ENCODE measurements around the gene EML4. TPM values are rescaled to one million over a fixed set of nuclear protein-coding genes. Genes with fewer than 3 reads are reported as not detected.

Gene EML4
- polyA plus RNA-seq, 1 of the 3 experiments (the other 2 are of a cell fraction): 35.0 TPM

- no peak for DNase-seq
- TF ChIP-seq MEF2A (IDR thresholded peaks at IDR 0.05; ENCODE audit: borderline replicate concordance, low read depth): no peak
- TF ChIP-seq, protein P1, sequence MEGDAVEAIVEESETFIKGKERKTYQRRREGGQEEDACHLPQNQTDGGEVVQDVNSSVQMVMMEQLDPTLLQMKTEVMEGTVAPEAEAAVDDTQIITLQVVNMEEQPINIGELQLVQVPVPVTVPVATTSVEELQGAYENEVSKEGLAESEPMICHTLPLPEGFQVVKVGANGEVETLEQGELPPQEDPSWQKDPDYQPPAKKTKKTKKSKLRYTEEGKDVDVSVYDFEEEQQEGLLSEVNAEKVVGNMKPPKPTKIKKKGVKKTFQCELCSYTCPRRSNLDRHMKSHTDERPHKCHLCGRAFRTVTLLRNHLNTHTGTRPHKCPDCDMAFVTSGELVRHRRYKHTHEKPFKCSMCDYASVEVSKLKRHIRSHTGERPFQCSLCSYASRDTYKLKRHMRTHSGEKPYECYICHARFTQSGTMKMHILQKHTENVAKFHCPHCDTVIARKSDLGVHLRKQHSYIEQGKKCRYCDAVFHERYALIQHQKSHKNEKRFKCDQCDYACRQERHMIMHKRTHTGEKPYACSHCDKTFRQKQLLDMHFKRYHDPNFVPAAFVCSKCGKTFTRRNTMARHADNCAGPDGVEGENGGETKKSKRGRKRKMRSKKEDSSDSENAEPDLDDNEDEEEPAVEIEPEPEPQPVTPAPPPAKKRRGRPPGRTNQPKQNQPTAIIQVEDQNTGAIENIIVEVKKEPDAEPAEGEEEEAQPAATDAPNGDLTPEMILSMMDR (IDR thresholded peaks at IDR 0.05): no peak
- TF ChIP-seq REST (IDR thresholded peaks at IDR 0.05; ENCODE audit: low read depth, low read length): no peak
- TF ChIP-seq RFX5 (IDR thresholded peaks at IDR 0.05; ENCODE audit: low read length): no peak
- no peak for TF ChIP-seq EP300 (IDR thresholded peaks at IDR 0.05; ENCODE audit: borderline replicate concordance in 1 of 2, low read depth in 1 of 2, low read length in 1 of 2)
- no peak for TF ChIP-seq NFIC (IDR thresholded peaks at IDR 0.05; ENCODE audit: borderline replicate concordance)
- no peak for TF ChIP-seq ELF1 (IDR thresholded peaks at IDR 0.05)
- TF ChIP-seq USF1 (IDR thresholded peaks at IDR 0.05; ENCODE audit: borderline replicate concordance, low read depth): no peak
- no peak for TF ChIP-seq TAF1 (IDR thresholded peaks at IDR 0.05; ENCODE audit: borderline replicate concordance, low read depth, low read length)
- no peak for TF ChIP-seq EZH2phosphoT487 (IDR thresholded peaks at IDR 0.05; ENCODE audit: borderline replicate concordance, low read depth)
- TF ChIP-seq JUND (IDR thresholded peaks at IDR 0.05): no peak
- no peak for TF ChIP-seq RCOR1 (IDR thresholded peaks at IDR 0.05; ENCODE audit: low read length)
- TF ChIP-seq, protein P2, sequence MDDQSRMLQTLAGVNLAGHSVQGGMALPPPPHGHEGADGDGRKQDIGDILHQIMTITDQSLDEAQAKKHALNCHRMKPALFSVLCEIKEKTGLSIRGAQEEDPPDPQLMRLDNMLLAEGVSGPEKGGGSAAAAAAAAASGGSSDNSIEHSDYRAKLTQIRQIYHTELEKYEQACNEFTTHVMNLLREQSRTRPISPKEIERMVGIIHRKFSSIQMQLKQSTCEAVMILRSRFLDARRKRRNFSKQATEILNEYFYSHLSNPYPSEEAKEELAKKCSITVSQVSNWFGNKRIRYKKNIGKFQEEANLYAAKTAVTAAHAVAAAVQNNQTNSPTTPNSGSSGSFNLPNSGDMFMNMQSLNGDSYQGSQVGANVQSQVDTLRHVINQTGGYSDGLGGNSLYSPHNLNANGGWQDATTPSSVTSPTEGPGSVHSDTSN (IDR thresholded peaks at IDR 0.05): no peak
- no peak for TF ChIP-seq SIN3A (IDR thresholded peaks at IDR 0.05; ENCODE audit: borderline replicate concordance, low read depth, low read length)
- TF ChIP-seq CHD2 (IDR thresholded peaks at IDR 0.05; ENCODE audit: low read length, partially characterized antibody): no peak
- no peak for TF ChIP-seq POLR2AphosphoS5 (IDR thresholded peaks at IDR 0.05; ENCODE audit: low read depth, low read length)
- no peak for TF ChIP-seq YY1 (IDR thresholded peaks at IDR 0.05; ENCODE audit: low read depth)
- TF ChIP-seq TEAD4 (IDR thresholded peaks at IDR 0.05; ENCODE audit: borderline replicate concordance, insufficient read depth): no peak
- Histone ChIP-seq H3K9me3 (no peaks in the 10 kb centered on the region), H3K36me3 (replicated peaks in 1 of 2; ENCODE audit: control insufficient read depth in 1 of 2, insufficient read depth in 2 of 2, low read length in 1 of 2) (peaks cover 36 to 40% of the 10 kb centered on the region in 2 experiments), H3F3A (replicated peaks; ENCODE audit: insufficient read depth) (no peaks in the 10 kb centered on the region), H2AFZ (ENCODE audit: low read depth) (no peak overlapping the region), H4K20me1 (ENCODE audit: insufficient read depth) (no peaks in the 10 kb centered on the region), H3K27ac (ENCODE audit: low read depth in 2 of 2, low read length in 1 of 2) (no peak overlapping the region; a peak in 1 of 4 replicates), H3K4me3 (ENCODE audit: low read depth in 2 of 2, low read length in 1 of 2) (no peak overlapping the region), H3K79me2 (ENCODE audit: insufficient read depth) (peaks cover 41% of the 10 kb centered on the region), H3K4me1 (ENCODE audit: control insufficient read depth in 1 of 2, insufficient read depth in 2 of 2, low read depth in 1 of 2, low read length in 1 of 2) (peaks cover 16 to 17% of the 10 kb centered on the region in 2 experiments; a peak in 3 of 4 replicates), H3K4me2 (no peak overlapping the region), H3K9ac (no peak overlapping the region), H3K27me3 (ENCODE audit: insufficient read depth) (no peaks in the 10 kb centered on the region), H3K9me2 (no peaks in the 10 kb centered on the region)
- CTCF ChIA-PET: interaction anchor here (0.6 to 4.5 kb wide), 6 partner anchors 8 to 468 kb away, joined by 3 to 28 read pairs (median 3); no protein-coding TSS in a partner anchor
- WGBS (ENCODE audit: low lambda C conversion rate): 97% methylated on average over 28 of the region's 28 CpGs
- POLR2A ChIA-PET: no interaction called here
These were observed 168.9 kb downstream of the EML4 start for GRCh38 chr2:42337846-42338566.

All from SK-N-SH (cell line).